OCI-LY7 (cell line): ENCODE measurements around the gene LRG1. TPM values are rescaled to one million over a fixed set of nuclear protein-coding genes. Genes with fewer than 3 reads are reported as not detected.

Experiments
- BruUV-seq: library from RNA; stranded (reverse); fragments of 400-500 nt; replicated peaks from 2 replicates; lab custom pipeline; 2021; lab: Mats Ljungman, UMichigan
- CTCF ChIA-PET: fragments of 300-600 bp; sonication (Branson Sonifier 250); formaldehyde crosslinking; loops from one replicate; lab custom pipeline; 2022; ENCODE audit warnings: antibody characterized with exemption; ENCODE audit not compliant: unreplicated experiment; lab: Charles Lee
- POLR2A ChIA-PET: fragments of 300-600 bp; sonication (Branson Sonifier 250); formaldehyde crosslinking; loops from one replicate; lab custom pipeline; 2022; ENCODE audit warnings: antibody characterized with exemption; lab: Charles Lee
- DNase-seq: peaks from one replicate; pipeline ENCODE4 v3.0.0-alpha.2; 2015; ENCODE audit warnings: low spot score
- H2AFZ ChIP-seq: fragments of 200-600 bp; sonication (generic), shearing (Covaris generic); 2 replicates; pipeline ENCODE4 v1.6.1; 2014; ENCODE audit warnings: mild to moderate bottlenecking, antibody characterized with exemption, low read length, moderate library complexity
- H3K27ac ChIP-seq: fragments of 200-600 bp; sonication (generic); 2 replicates; pipeline ENCODE4 v1.5.1; 2014; ENCODE audit warnings: mixed run types, low read depth, mild to moderate bottlenecking, moderate library complexity, low read length, inconsistent platforms; ENCODE audit not compliant: poor library complexity, severe bottlenecking
- H3K36me3 ChIP-seq: fragments of 200-600 bp; sonication (generic); 2 replicates; pipeline ENCODE4 v1.6.1; 2014; ENCODE audit warnings: mild to moderate bottlenecking, antibody characterized with exemption, low read length, moderate library complexity, mixed read lengths; ENCODE audit not compliant: insufficient read depth
- H3K4me1 ChIP-seq: fragments of 200-600 bp; sonication (generic); 2 replicates; pipeline ENCODE4 v1.5.1; 2014; ENCODE audit warnings: mild to moderate bottlenecking, low read length; ENCODE audit not compliant: insufficient read depth, poor library complexity, severe bottlenecking
- H3K4me2 ChIP-seq: fragments of 200-600 bp; sonication (generic); 2 replicates; pipeline ENCODE4 v1.6.1; 2014; ENCODE audit warnings: mild to moderate bottlenecking, low read length
- H3K4me3 ChIP-seq: fragments of 200-600 bp; sonication (generic); 2 replicates; pipeline ENCODE4 v1.5.1; 2014; ENCODE audit warnings: mild to moderate bottlenecking, low read depth, low read length; ENCODE audit not compliant: poor library complexity, severe bottlenecking
- H3K79me2 ChIP-seq: fragments of 200-600 bp; sonication (generic); 2 replicates; pipeline ENCODE4 v1.6.1; 2016; ENCODE audit warnings: low read depth, mild to moderate bottlenecking, low read length, moderate library complexity, mixed read lengths; ENCODE audit not compliant: insufficient read depth
- H3K9me2 ChIP-seq: fragments of 200-600 bp; sonication (generic); 2 replicates; pipeline ENCODE4 v1.6.1; 2016; ENCODE audit warnings: mild to moderate bottlenecking, low read length, mixed read lengths; ENCODE audit not compliant: insufficient read depth
- H3K9me3 ChIP-seq: fragments of 200-600 bp; sonication (generic); 2 replicates; pipeline ENCODE4 v1.6.1; 2014; ENCODE audit warnings: mild to moderate bottlenecking, mixed run types, low read length, mixed read lengths
- H4K20me1 ChIP-seq: fragments of 200-600 bp; sonication (generic); 2 replicates; pipeline ENCODE4 v1.6.1; 2014; ENCODE audit warnings: mild to moderate bottlenecking, antibody characterized with exemption, low read length, moderate library complexity, mixed read lengths; ENCODE audit not compliant: insufficient read depth
- EZH2phosphoT487 ChIP-seq: fragments of 200-600 bp; sonication (generic); IDR thresholded peaks from 2 replicates; pipeline ENCODE4 v1.6.1; 2018; ENCODE audit warnings: low read depth, borderline replicate concordance, mild to moderate bottlenecking, mixed run types, antibody characterized with exemption, low read length, moderate library complexity, mixed read lengths
- intact Hi-C: fragments of 100-400 bp; cut with micrococcal nuclease; formaldehyde crosslinking; loops from one replicate; pipeline ENCODE4 v1.10.0; 2022; ENCODE audit not compliant: unreplicated experiment
- total RNA-seq, 2 experiments: library from RNA; depleted of rRNA in 1 of 2; stranded (reverse); fragments of >200 nt in 1 of 2; shearing (Covaris generic) in 1 of 2; gene quantifications; 2 replicates each; pipeline ENCODE4 v1.2.3, GENCODE V29; 2014 to 2022
- TF ChIP-seq, protein P1 (sequence below): fragments of 200-600 bp; sonication (generic); conservative IDR thresholded peaks from 2 replicates; pipeline ENCODE4 v1.5.1; 2014; ENCODE audit warnings: mild to moderate bottlenecking, antibody characterized with exemption, low read length, moderate library complexity, mixed read lengths

The LRG1 gene
- total RNA-seq, 2 experiments from 2014 or later = 1.6 to 1.9 TPM

DNA sequence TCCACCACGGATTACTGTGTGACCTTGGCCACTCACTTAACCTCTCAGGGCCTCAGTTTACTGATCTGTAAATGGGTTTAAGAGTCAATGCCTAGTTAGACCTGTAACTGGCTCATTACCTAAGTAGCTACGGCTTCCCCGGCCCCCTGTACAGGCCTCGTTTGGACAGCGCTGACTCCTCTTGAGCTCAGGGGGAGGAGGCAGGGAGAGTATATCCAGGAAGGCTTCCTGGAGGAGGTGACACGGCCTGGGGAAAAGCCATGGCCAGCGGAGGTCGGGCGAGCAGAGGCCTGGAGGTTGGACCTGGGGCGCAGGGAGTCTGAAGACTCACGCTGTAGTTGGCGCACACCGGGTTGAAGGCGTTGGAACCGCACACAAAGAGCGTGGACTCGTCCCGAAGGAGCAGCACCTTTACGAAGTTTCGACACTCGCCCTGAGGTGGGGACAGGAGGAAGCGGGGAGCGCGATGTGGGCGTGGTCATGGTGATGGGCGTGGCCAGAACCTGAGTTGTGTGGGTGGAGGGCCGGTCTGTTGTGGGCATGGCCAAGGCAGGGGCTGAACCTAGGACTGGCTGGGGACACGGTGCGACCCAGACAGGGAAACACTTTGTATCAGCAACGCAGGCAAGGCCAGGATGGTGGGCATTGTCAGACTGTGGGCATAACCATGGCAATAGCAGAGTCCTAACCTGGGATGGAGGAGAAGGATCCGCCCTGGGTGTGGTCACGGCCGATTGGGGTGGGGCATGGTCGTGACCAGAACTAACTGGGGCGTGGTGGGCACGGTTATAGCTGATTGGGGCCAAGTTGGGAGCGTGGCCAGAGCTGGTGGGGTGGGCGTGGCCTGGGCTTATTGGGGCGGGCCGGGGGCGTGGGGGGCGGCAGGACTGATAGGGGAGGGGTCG lies 16.1 kb upstream of the LRG1 start:
- Histone ChIP-seq H3K9me2 (no peaks in the 10 kb centered on the region), H3K36me3 (no peaks in the 10 kb centered on the region), H3K9me3 (no peaks in the 10 kb centered on the region), H2AFZ (no peak overlapping the region), H3K27ac (no peak overlapping the region), H3K4me1 (no peaks in the 10 kb centered on the region), H3K4me2 (no peak overlapping the region), H4K20me1 (no peaks in the 10 kb centered on the region), H3K79me2 (no peaks in the 10 kb centered on the region), H3K4me3 (no peak overlapping the region)
- intact Hi-C loops = no loop called here
- TF ChIP-seq, protein P1, sequence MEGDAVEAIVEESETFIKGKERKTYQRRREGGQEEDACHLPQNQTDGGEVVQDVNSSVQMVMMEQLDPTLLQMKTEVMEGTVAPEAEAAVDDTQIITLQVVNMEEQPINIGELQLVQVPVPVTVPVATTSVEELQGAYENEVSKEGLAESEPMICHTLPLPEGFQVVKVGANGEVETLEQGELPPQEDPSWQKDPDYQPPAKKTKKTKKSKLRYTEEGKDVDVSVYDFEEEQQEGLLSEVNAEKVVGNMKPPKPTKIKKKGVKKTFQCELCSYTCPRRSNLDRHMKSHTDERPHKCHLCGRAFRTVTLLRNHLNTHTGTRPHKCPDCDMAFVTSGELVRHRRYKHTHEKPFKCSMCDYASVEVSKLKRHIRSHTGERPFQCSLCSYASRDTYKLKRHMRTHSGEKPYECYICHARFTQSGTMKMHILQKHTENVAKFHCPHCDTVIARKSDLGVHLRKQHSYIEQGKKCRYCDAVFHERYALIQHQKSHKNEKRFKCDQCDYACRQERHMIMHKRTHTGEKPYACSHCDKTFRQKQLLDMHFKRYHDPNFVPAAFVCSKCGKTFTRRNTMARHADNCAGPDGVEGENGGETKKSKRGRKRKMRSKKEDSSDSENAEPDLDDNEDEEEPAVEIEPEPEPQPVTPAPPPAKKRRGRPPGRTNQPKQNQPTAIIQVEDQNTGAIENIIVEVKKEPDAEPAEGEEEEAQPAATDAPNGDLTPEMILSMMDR = no peak
- TF ChIP-seq EZH2phosphoT487 = no peak
- CTCF ChIA-PET = no interaction called here
- POLR2A ChIA-PET = no interaction called here
- no TSS peak for BruUV-seq
- DNase-seq = peak; percentile 28

DNA sequence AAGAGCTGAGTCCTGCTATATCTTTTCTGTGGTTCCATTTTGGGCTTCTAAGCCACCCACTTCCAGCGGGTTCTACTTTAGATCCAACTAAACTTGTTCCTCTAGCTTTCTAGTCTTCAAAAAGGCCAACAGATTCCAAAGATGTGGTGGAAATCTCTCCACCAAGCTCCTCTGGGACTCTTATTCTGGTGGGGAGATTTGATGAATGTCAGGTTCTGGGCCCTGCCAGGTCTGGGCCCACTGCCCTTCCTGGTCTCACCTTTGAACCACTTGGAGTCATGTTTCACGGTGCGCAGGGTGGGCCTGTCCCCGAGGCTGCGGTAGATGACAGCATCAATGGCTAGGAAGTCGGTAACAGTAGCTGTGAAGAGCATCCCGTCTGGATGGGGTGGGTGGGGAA lies 14.9 kb upstream of the LRG1 start:
- Histone ChIP-seq H2AFZ (no peak overlapping the region), H3K27ac (no peak overlapping the region), H4K20me1 (no peaks in the 10 kb centered on the region), H3K9me3 (no peaks in the 10 kb centered on the region), H3K4me3 (no peak overlapping the region), H3K9me2 (no peaks in the 10 kb centered on the region), H3K79me2 (no peaks in the 10 kb centered on the region), H3K4me1 (no peaks in the 10 kb centered on the region), H3K4me2 (no peak overlapping the region), H3K36me3 (no peaks in the 10 kb centered on the region)
- no TSS peak for BruUV-seq
- ChIA-PET CTCF (interaction anchor here (0.6 kb wide), 1 partner anchor 12 kb away, joined by 3 read pairs; no protein-coding TSS in a partner anchor), POLR2A (no interaction called here)
- TF ChIP-seq, protein P1 = no peak
- no peak for TF ChIP-seq EZH2phosphoT487
- DNase-seq = no peak
- intact Hi-C loops = no loop called here

DNA sequence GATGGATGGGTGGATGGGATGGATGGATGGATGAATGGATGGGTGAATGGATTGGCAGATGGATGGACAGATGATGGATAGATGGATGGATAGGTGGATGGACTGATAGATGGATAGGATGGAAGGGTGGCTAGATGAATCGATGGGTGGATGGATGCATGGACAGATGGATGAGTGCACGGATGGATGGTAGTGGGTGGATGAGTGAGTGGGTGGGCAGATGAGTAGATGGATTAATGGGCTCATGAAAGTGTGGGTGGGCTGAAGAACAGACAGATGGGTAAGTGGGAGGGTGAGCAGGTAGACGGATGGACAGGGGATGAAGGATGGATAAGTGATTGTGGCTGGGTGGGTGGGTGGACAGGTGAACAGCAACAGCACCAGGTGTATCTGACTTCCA lies 13.9 kb upstream of the LRG1 start:
- Histone ChIP-seq H3K4me3 (no peak overlapping the region), H3K36me3 (no peaks in the 10 kb centered on the region), H3K4me2 (no peak overlapping the region), H3K4me1 (no peaks in the 10 kb centered on the region), H4K20me1 (no peaks in the 10 kb centered on the region), H3K79me2 (no peaks in the 10 kb centered on the region), H3K9me3 (no peaks in the 10 kb centered on the region), H3K9me2 (no peaks in the 10 kb centered on the region), H3K27ac (no peak overlapping the region), H2AFZ (no peak overlapping the region)
- CTCF ChIA-PET = no interaction called here
- intact Hi-C loops = no loop called here
- no peak for DNase-seq
- TF ChIP-seq EZH2phosphoT487 = no peak
- TF ChIP-seq, protein P1 = no peak
- no TSS peak for BruUV-seq
- POLR2A ChIA-PET = no interaction called here
